KMS-11 (cell line): ENCODE measurements around the gene ADCY5.
"Not testable (repeated sequence)": the region's sequence is repeated elsewhere in the genome, so short reads cannot be mapped to it uniquely, and the experiment has no call there.

Source experiments
- H2AFZ ChIP-seq: fragments of 200-600 bp; sonication (generic); 2 replicates; pipeline ENCODE4 v1.6.1; 2016; ENCODE audit warnings: antibody characterized with exemption, mixed run types, low read depth
- H3K27ac ChIP-seq: fragments of 200-600 bp; sonication (generic); 2 replicates; pipeline ENCODE4 v1.6.1; 2016; ENCODE audit warnings: mild to moderate bottlenecking, mixed run types
- H3K27me3 ChIP-seq: fragments of 200-600 bp; sonication (generic); 2 replicates; pipeline ENCODE4 v1.6.1; 2017; ENCODE audit warnings: mild to moderate bottlenecking, low read depth, mixed run types, moderate library complexity; ENCODE audit not compliant: insufficient read depth
- H3K36me3 ChIP-seq: fragments of 200-600 bp; sonication (generic); 2 replicates; pipeline ENCODE4 v1.6.1; 2017; ENCODE audit warnings: mild to moderate bottlenecking, mixed run types; ENCODE audit not compliant: insufficient read depth
- H3K4me1 ChIP-seq: fragments of 200-600 bp; sonication (generic); 2 replicates; pipeline ENCODE4 v1.6.1; 2016; ENCODE audit warnings: mild to moderate bottlenecking, low read depth, mixed run types; ENCODE audit not compliant: poor library complexity, severe bottlenecking
- H3K4me2 ChIP-seq: fragments of 200-600 bp; sonication (generic); 2 replicates; pipeline ENCODE4 v1.7.0; 2016; ENCODE audit warnings: mild to moderate bottlenecking, mixed run types
- H3K4me3 ChIP-seq: fragments of 200-600 bp; sonication (generic); IDR thresholded peaks from 2 replicates; pipeline ENCODE4 v1.6.1; 2017; ENCODE audit warnings: low read depth, low read length, mixed read lengths; ENCODE audit not compliant: insufficient read depth
- H3K79me2 ChIP-seq: fragments of 200-600 bp; sonication (generic); 2 replicates; pipeline ENCODE4 v1.6.1; 2016; ENCODE audit warnings: low read depth, mixed run types; ENCODE audit not compliant: insufficient read depth
- H3K9ac ChIP-seq: fragments of 200-600 bp; sonication (generic); 2 replicates; pipeline ENCODE4 v1.6.1; 2016; ENCODE audit warnings: mild to moderate bottlenecking, mixed run types
- H4K20me1 ChIP-seq: fragments of 200-600 bp; sonication (generic); 2 replicates; pipeline ENCODE4 v1.6.1; 2016; ENCODE audit warnings: mild to moderate bottlenecking, mixed run types; ENCODE audit not compliant: insufficient read depth
- TF ChIP-seq, protein P1 (sequence below): fragments of 200-600 bp; sonication (generic); conservative IDR thresholded peaks from 2 replicates; pipeline ENCODE4 v1.6.1; 2017; ENCODE audit warnings: low read depth, mild to moderate bottlenecking, antibody characterized with exemption, low read length, moderate library complexity, mixed read lengths

ADCY5 gene

DNA sequence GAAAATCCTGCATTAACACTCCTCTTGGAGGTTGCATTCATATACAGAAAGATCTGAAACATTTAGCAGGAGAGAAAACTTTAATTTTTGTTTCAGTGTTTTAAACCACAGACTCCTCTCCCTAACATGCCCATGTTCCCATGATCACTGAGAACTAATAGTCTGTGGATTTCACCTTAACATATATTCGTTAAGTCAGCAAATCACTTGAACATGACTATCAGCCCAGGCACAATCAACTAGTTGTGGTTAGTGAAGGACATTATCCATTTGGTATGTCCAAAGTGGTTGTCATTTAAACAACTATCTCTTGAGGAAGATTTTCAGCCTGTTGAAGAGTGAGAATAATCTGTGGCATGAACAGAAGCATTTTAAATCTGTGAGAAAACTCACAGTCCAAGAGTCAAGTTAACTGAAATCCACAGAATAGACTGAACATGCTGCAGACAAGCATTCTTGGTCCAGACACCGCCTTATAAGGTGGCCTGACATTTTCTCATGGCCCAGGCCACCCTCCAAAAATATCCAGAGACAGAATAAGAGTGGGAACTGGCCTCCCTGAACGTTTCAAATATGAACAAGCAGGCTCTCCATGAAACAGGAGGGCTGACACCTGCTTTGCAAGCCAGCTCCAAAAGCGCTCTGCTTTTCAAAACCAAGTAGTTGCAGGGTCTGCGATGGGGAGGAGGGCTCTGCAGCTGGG lies 39.9 kb upstream of the ADCY5 start:
- Histone ChIP-seq H3K4me3 (no peak overlapping the region), H3K4me2 (no peak overlapping the region), H3K9ac (no peak overlapping the region), H4K20me1 (no peaks in the 10 kb centered on the region), H3K27ac (no peak overlapping the region), H3K4me1 (no peaks in the 10 kb centered on the region), H3K27me3 (no peaks in the 10 kb centered on the region), H3K36me3 (no peaks in the 10 kb centered on the region), H3K79me2 (no peaks in the 10 kb centered on the region), H2AFZ (no peak overlapping the region)
- TF ChIP-seq, protein P1, sequence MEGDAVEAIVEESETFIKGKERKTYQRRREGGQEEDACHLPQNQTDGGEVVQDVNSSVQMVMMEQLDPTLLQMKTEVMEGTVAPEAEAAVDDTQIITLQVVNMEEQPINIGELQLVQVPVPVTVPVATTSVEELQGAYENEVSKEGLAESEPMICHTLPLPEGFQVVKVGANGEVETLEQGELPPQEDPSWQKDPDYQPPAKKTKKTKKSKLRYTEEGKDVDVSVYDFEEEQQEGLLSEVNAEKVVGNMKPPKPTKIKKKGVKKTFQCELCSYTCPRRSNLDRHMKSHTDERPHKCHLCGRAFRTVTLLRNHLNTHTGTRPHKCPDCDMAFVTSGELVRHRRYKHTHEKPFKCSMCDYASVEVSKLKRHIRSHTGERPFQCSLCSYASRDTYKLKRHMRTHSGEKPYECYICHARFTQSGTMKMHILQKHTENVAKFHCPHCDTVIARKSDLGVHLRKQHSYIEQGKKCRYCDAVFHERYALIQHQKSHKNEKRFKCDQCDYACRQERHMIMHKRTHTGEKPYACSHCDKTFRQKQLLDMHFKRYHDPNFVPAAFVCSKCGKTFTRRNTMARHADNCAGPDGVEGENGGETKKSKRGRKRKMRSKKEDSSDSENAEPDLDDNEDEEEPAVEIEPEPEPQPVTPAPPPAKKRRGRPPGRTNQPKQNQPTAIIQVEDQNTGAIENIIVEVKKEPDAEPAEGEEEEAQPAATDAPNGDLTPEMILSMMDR = no peak

DNA sequence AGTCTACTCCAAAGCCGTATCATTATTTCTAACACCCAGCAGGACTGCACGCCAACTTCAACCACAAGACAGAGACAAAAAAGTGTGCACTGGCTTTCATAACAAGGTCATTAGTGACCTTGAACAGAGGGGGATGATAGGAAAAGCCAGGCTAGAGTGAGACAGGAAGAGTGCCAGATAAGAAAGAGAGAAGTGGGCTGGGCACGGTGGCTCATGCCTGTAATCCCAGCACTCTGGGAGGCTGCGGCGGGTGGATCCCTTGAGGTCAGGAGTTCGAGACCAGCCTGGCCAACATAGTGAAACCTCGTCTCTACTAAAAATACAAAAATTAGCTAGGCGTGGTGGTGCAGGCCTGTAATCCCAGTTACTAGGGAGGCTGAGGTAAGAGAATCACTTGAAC lies 38.2 kb upstream of the ADCY5 start:
- not testable (repeated sequence) for H3K4me1 ChIP-seq, H3K79me2 ChIP-seq, H3K9ac ChIP-seq, H3K4me2 ChIP-seq, H3K27ac ChIP-seq, H3K4me3 ChIP-seq, H3K27me3 ChIP-seq, H3K36me3 ChIP-seq, H4K20me1 ChIP-seq, H2AFZ ChIP-seq

DNA sequence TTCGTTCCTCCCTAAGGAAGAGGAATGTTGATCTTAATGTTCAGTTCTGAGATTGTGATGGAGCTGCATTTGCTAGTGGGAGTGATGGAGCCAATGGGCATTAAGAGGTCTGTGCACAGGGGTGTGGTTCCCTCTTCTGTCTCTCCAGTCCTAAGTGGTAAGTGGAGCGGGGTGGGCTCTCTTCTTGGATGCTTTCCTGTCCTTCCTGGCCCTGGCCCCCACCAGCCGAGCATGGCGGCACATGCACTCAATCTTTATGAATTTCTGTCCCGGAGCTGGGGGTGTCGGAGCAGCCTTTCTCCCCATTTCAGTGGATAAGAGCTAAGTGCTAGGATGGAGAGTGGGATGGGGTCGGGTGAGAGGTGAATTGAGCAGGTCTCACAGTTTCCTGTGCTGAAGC lies 37.6 kb upstream of the ADCY5 start:
- Histone ChIP-seq H3K27me3 (no peaks in the 10 kb centered on the region), H4K20me1 (no peaks in the 10 kb centered on the region), H2AFZ (no peak overlapping the region), H3K4me3 (no peak overlapping the region), H3K9ac (no peak overlapping the region), H3K4me2 (no peak overlapping the region), H3K4me1 (no peaks in the 10 kb centered on the region), H3K36me3 (no peaks in the 10 kb centered on the region), H3K27ac (no peak overlapping the region), H3K79me2 (no peaks in the 10 kb centered on the region)
- TF ChIP-seq, protein P1 = no peak

DNA sequence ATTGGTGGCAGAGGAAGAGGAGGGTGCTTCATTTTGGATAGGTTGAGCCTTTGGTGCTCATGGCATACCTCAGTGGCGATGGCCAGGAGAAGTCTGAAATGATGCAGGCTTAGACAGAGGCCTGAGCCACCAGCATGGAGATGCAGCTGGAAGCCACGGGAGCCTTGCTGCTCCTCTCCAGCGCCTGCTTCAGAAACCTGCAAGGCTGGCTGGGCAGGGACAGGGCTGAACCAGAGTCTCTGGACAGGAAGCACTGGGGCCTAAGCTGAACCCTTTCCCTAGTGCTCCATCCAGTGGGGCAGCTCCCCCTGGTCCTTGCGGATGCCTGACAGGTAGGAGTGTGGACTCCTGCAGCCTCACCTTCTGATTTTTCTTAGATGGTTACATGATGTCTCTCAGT lies 36.7 kb upstream of the ADCY5 start:
- TF ChIP-seq, protein P1 = no peak
- Histone ChIP-seq H3K4me3 (no peak overlapping the region), H3K27me3 (no peaks in the 10 kb centered on the region), H3K79me2 (no peaks in the 10 kb centered on the region), H3K4me1 (no peaks in the 10 kb centered on the region), H3K36me3 (no peaks in the 10 kb centered on the region), H2AFZ (no peak overlapping the region), H3K27ac (no peak overlapping the region), H3K4me2 (no peak overlapping the region), H4K20me1 (no peaks in the 10 kb centered on the region), H3K9ac (no peak overlapping the region)

DNA sequence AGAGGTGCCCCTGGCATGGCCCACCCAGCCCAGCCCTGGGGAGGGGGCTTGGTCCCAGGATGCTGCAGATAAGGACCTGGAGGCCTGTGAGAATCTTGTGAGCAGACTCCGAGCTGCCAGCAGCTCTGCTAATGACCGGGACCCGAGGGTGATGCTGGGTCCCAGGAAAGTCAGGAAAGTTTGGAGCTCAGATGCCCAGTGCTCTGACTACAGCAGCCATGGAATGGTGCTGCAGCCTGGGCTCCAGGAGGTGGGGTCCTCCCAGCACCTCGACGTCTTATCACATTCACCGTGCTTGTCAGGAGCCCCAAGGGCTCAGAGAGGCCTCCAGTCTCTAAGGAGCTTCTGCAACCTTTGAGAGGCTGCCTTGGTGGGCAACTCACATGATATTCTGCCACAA lies 34.3 kb upstream of the ADCY5 start:
- H4K20me1 ChIP-seq = no peaks in the 10 kb centered on the region
- no peak overlapping the region for H3K27ac ChIP-seq
- TF ChIP-seq, protein P1 = no peak
- H3K79me2 ChIP-seq = no peaks in the 10 kb centered on the region
- no peaks in the 10 kb centered on the region for H3K36me3 ChIP-seq
- no peak overlapping the region for H3K4me3 ChIP-seq
- H3K4me1 ChIP-seq = no peaks in the 10 kb centered on the region
- H3K27me3 ChIP-seq = no peaks in the 10 kb centered on the region
- H3K9ac ChIP-seq = no peak overlapping the region
- no peak overlapping the region for H3K4me2 ChIP-seq
- no peak overlapping the region for H2AFZ ChIP-seq
